Kasumi-1 (cell line): ENCODE data around the gene NCAPG2.

Experiments
- DNase-seq, 2 experiments: peaks; one replicate each; lab custom pipeline; 2025; lab: John Stamatoyannopoulos, UW

Gene NCAPG2, protein sequence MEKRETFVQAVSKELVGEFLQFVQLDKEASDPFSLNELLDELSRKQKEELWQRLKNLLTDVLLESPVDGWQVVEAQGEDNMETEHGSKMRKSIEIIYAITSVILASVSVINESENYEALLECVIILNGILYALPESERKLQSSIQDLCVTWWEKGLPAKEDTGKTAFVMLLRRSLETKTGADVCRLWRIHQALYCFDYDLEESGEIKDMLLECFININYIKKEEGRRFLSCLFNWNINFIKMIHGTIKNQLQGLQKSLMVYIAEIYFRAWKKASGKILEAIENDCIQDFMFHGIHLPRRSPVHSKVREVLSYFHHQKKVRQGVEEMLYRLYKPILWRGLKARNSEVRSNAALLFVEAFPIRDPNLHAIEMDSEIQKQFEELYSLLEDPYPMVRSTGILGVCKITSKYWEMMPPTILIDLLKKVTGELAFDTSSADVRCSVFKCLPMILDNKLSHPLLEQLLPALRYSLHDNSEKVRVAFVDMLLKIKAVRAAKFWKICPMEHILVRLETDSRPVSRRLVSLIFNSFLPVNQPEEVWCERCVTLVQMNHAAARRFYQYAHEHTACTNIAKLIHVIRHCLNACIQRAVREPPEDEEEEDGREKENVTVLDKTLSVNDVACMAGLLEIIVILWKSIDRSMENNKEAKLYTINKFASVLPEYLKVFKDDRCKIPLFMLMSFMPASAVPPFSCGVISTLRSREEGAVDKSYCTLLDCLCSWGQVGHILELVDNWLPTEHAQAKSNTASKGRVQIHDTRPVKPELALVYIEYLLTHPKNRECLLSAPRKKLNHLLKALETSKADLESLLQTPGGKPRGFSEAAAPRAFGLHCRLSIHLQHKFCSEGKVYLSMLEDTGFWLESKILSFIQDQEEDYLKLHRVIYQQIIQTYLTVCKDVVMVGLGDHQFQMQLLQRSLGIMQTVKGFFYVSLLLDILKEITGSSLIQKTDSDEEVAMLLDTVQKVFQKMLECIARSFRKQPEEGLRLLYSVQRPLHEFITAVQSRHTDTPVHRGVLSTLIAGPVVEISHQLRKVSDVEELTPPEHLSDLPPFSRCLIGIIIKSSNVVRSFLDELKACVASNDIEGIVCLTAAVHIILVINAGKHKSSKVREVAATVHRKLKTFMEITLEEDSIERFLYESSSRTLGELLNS

DNA sequence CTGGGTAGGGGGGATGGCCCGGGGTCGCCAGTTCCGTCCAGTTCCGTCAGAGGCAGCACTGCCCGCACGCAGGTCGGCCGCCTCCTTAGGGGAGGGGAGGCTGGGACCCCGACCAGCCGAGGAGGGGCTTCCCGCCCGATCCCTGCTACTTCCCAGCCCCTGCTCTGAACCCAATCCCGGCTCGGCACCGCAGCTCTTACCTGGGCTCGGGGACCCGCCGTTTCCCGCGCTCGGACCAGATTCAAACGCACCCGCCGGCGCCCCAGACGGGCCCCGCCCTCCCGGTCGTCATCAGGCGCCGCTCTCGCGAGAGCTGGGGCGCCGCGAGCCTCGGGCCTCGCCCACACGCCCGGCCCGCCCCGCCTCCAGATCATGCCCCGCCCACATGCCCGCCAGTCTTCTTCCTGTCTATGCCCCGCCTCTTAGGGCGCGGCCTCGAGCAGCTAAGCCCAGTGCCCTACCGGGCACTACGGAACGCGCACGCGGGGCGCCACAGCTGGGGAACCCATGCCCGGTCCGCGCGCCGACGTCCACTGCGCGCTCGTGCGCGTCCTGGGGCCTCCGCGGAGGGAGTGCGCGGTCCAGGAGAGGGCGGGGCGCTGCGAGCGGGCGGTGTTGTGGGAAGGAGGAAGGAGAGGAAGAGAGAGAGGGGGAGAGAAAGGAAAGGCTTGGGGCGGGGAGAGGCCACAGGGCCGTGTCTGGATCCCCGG lies at the start of gene NCAPG2:
Gene NCAPG2, minus strand, starts transcription at position 281 of the 710 bp plus-strand sequence. CDS start 2,905 bp downstream, outside the sequence.
- DNase-seq, result peak; percentile 93 to 94

DNA sequence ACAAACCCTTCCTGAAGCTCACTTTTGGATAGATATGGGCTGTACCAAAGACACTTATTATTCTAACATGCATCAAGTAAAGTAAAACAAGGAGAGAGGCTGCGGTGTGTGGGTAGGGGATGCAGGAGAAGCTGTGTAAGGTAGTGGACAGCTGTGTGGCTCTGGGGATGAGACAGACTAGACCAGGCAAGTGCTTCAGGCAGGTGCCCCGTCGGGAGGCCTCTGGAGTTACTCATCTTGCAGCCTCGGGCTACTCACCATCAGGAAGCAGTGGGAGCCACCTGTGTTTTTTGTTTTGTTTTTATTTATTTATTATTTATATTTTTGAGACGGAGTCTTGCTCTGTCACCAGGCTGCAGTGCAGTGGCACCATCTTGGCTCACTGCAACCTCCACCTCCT lies 49.3 kb upstream of the NCAPG2 start:
- DNase-seq, result no peak

DNA sequence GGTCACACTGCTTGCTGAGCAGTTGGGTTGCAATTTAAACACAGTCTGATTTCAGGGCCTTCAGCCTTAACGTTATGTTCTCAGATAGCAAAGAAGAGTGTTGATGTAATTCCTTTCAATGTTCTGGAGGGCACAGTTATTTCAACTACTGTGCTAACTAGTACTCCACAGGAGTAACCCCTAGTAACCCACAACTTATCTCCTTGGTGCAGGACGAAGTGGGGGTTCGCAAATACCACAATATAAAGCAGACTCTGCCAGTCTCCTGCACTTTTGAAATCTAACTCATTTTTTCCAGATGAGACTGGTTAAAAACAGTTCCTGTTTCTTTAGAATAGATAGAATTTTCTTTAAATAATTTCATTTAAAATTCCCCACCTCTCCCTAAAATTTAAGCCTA lies 47.1 kb upstream of the NCAPG2 start:
- no peak for DNase-seq

DNA sequence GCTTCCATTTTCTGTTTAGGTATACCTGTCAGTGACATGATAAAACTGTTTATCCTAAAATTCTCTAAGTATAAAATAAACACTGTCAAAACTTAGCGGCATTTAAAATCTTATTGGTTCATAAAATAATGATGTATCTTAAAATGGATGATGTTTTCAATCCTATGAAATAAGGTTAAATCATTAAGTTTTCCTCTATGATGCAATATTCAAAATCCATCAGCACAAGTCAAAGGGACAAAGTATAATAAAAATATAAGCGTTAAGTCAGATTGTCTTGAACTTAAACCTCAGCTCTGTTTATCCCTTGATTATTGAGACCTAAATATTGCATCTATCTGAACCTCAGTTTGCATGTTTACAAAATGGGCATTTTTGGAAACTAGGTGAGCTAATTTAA lies 46.6 kb upstream of the NCAPG2 start:
- no peak for DNase-seq

DNA sequence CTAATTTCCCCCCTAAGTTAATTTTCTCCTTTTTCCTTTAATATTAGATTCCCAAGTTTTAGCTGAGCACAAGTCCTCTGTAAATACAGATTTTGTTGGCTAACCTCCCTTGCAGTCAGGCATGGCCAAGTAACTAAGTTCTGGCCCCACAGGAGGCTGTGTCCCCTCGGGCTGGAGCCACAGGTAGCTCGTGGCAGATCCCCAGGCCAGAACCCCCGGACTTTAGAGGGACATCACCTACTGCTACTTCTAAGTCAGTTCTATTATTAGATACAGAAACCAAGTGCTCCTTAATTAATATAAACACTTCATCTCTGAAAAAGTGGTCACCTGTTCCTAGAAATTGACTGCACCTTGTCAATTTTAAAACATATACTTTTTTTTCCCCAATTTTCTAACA lies 46.1 kb upstream of the NCAPG2 start:
- no peak for DNase-seq

DNA sequence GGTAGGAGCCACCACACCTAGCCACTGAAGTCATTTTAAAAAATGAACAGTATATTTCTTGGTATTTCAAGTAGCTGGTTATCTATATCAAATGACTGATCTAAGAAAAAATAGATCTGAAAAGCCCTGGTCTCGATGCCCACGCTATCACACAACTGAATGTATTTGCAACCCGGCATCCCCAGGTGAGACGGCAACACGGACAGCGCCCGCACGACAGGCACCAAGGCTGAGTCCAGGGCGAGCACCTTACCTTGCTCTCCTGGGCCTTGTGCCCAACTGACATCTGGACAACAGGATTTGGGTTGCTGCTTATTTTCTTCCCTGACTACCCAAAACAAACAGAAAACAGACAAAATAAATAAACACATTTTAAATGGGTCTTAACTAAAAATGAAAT lies 44.8 kb upstream of the NCAPG2 start:
- DNase-seq, result no peak

DNA sequence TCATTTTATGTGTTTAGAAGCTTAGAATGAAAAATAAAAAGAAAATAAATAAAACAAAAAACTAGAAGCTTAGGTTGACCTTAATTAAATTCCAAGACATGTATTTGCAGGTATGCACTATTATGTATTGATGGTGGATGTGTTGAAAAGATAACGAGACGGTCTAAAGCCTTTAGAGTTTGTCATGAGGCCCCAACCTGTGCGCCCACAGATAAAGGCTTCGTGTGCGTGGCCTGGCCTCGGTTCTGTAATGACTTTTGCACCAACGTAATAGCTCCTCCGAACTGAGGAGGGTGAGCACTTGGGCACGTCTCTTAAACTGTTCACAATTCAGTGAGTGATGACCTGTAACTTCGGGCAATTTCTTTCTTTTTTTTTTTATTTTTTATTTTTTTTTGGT lies 43.7 kb upstream of the NCAPG2 start:
- DNase-seq, result no peak

DNA sequence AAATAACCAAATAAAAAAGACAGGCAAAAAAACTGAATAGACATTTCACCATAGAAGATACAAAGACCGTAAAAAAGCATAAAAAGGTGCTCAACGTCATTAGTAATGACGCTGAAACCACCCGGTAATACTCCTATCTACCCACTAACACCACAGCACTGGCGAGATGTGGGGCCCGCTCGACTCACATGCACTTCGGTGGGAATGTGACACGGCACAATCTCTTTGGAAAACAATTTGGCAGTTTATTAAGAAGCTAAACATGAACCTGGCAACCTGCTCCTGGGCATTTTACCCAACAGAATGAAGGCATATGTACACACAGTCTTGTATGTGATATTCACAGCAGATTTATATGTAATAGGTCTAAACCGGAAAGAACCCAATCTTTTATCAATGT lies 42.8 kb upstream of the NCAPG2 start:
- no peak for DNase-seq

DNA sequence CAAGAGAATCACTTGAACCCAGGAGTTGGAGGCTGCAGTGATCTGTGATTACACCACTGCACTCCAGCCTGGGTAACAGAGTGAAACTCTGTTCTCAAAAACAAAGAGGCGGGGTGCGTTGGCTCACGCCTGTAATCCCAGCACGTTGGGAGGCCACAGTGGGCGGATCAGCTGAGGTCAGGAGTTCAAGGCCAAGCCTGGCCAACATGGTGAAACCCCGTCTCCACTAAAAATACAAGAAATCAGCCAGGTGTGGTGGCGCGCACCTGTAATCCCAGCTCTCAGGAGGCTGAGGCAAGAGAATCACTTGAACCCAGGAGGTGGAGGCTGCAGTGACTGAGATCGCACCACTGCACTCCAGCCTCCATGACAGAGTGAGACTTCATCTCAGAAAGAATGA lies 42.4 kb upstream of the NCAPG2 start:
- DNase-seq, result no peak

DNA sequence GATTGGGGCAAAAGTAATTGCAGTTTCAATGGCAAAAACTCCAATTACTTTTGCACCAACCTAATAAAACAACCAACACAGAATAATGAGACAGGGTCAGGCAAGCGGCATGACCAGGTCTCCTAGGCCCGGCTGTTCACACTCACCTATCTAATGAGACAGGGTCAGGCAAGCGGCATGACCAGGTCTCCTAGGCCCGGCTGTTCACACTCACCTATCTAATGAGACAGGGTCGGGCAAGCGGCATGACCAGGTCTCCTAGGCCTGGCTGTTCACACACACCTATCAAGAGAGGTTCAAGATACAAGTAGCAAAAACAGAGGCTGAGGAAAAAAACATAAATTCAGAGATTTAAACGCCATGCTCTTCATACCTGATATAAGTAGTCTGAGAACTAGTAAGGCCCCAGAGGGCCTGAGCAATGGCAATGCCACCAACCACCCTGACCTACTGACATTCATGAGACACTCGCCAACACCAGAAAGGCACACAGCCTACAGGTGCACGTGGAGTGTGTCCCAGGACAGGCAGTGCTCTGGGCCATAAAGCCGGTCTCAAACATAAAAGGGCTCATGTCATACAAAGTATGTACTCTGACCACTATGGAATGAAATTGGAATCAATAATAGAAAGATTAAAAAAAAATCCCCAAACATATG lies 40.6 kb upstream of the NCAPG2 start:
- no peak for DNase-seq

DNA sequence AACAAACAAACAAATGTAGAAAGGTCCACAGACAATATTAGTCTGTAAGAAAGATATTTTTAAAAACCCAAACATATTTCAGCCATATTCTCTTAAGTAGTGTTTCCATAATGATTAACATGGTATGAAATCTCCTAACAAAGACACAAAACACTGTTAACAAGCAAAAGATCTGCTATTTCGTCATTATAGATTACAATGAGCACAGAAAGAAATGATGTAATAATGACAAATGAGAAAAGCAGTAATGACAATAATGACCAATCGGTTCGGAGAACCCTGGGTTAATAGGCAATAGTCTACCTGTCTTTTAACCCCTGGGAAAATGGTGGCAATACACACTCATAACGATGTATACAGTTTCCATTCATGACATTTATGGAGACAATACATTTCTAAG lies 39.5 kb upstream of the NCAPG2 start:
- no peak for DNase-seq

DNA sequence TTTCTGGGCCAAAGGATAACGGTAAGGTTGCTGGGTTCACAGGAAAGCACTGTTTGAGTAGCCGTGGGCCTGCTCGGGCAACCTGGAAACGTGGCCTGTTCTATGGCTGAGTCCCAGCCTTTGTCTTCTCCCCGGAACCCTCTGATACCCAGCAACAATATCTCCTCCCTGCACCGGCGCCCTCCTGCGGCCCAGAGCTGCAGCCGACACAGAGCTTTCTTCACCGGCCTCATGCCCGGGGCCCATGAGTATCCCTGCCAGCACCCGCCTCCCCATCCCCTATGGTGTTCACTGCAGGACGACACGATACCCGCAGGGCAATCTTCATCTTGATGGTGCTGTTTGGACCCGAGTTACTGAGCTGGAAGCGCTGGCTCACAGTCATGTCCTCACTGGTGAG lies 38.6 kb upstream of the NCAPG2 start:
- DNase-seq, result no peak

DNA sequence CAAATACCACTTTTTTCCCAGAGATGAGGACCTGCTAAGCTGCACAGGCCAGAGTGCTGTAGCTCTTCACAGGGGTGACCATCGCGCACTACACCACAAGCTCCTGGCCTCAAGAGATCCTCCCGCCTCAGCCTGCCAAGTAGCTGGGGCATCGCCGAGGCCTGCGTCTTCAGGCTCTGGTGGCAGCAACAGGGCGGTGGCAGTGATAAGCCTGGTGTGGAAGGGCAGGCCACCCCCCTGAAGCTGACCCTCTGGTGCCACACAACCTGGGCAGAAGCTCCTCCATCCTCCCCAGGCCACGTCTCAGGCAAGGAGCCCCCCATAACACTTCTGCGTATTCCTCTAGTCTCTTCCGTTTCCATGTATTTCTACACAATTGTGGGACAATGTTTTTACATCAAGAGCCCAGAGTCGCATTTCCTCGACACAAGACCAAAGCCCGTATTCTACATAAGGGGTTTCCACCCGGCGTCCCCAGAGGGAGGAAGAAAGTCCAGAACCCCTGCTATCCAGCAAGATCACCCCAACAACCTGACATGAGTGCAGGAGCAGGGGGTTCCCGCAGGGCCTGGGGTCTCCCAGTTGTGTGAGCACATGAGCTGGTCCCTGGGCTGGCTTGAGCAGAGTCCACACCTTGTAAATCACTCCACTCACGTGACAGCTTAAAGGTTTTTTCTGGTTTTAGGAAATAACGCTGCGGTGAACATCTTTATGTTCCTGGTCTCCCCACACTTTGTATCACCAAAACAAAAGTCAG lies 37.6 kb upstream of the NCAPG2 start:
- no peak for DNase-seq

DNA sequence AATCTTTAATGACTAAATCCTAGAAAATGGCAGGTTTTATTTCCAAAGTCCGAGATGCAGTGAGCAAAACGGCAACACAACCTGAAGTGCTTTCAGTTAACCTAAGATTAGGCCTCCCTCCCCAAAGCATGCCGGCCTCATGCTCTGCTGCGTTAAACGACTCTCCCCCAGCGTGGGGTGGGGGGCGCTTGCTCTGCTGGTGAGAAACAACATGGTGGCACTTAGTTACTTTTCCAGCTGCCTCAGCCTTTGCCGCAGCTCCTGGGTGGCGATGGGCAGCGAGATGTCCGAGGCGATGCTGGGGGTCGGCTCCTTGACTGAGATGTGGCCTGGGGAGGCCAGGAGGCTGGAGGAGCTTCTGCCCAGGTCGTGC lies 36.7 kb upstream of the NCAPG2 start:
- DNase-seq, result no peak

DNA sequence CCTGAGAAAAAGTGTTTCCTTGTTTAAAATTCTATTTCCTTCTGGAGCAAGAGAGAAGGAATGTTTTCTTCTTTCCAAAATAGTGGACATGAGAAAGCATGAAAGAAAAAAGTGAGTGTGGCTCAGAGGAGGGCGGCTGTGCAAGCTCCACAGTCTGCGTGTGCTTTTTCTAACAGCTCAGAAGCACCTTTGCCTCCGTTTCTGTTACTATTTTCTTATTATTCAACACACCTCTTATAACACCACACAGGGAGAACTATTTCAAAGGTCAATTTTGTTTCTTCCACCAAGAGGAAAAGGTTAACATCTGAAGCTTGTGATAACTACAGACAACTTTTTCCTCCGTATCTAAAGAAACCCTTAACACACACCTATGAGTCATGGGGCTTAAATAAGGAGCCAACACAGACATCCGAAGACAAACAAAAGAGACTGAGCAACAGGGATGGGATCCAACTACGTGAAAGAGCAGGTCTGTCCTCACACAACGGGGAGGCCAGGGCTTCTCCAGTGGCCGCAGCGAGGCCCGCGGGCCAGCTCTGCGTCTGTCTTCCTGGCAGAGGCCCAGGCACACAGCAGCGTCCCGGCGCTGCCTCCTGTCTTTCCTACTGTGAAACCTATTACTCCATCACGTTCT lies 36.2 kb upstream of the NCAPG2 start:
- DNase-seq, result no peak

DNA sequence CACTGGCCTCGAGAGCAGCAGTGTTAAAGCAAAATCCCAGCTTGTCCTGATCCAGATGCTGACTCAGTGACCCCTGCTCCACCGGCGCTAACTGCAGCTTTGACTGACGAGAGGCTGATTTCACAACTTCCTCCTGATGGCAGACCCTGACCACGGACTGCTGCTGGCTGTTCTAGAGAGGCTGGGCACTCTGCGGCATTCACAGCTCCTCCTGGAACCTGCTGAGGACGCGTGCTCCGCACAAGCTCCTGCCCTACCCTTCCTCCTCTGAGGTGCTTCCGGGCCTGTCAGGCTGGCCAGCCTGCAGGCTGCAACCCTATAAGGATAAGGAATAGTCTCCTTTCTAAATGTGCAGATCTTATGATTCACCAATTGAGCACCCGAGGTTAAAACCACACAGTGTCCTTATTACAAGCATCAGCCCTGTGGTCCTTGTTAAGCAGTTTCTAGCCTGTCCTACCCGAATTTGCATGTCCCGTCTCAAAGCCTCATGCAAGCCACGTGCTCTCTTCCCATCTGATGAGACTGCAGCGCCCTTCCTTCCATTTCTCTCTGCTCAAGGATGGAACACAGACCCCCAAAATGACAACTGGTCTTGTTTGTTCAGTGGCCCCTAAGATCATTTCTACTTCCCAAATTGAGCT lies 35.5 kb upstream of the NCAPG2 start:
- DNase-seq, result peak; percentile 84 to 88

DNA sequence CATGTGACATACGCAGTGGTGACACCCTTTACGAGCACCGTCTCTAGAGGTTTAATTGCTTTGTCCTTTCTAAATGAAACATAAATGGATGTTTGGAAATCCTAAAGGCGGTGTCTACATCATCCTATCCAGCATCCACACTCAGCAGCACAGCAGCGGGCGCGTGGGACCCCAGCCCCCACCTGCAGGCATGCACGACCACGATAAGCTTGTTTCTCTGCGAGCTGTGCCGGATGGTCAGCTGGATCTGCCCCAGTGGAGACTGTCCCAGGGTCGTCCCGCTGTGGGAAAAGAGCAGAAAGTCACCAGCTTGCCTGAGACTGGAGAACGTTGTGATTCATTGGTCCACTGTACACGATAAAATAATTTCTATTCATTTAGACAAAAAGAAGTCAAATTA lies 34.2 kb upstream of the NCAPG2 start:
- no peak for DNase-seq

DNA sequence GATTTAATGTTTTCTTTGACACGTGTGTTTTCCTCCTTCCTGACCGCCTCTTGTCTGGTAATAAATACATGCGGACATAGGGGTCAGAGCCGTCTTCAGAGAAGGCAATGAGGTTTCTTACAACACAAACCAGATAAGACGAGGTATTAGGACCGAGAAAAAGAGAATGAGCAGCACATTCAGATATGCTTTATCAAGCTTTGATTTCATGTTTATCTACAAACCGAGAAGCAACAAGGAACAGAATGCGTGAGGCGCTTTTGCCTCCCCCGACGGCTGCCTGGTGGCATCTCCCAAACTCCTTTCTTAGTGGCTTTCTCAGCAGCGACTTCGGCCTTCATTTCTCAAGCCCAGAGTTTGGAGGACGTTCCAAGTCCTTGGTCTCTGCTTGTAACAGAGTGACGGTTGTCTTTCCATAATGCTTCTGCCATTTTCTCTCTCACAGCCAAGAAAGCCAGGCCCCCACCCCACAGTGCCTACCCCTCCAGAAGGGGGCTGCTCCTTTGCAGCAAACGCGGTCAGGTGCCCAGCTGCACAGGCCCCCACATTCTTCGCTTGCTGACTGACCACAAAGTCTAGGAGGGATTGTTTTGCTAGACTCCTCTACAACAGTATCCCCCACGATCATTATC lies 32.6 kb upstream of the NCAPG2 start:
- DNase-seq, result no peak

DNA sequence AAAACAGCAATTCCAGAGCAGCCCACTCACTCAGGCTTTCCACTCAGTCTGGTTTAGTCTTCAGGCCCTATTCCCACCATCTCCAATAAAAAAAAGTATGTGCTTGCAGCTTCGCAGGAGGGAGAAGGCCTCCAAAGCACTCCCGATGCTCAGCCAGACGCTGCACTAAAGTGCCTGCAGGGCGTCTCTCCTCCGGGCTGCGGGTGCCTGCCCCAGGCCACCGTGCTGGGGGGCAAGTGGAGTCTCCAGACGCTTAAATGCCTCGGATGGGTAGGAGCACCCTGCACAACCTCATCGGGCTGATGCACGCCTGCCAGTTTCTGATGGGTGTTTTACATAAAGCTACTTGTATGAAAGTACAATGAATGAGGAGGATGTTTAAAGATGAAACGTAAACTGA lies 31.3 kb upstream of the NCAPG2 start:
- no peak for DNase-seq
